RWPE1 (cell line): Measurements from ENCODE around the gene OR10H5.
"Not testable (repeated sequence)": the region's sequence is repeated elsewhere in the genome, so short reads cannot be mapped to it uniquely, and the experiment has no call there.

Source experiments
- CTCF ChIA-PET: fragments of 350-600 bp; sonication (Branson Sonifier 250); formaldehyde crosslinking; extraction: SDS; loops from one replicate; lab custom pipeline; 2021; lab: Yijun Ruan, JAX
- POLR2A ChIA-PET: fragments of 400-600 bp; formaldehyde crosslinking; extraction: SDS; loops from one replicate; lab custom pipeline; 2020; ENCODE audit warnings: antibody characterized with exemption; ENCODE audit not compliant: low non-redundant PET; lab: Yijun Ruan, JAX
- DNase-seq: peaks from one replicate; pipeline ENCODE4 v3.0.0; 2012; ENCODE audit warnings: low spot score
- H3K27ac ChIP-seq: fragments of 450-650 bp; 2 replicates; pipeline ENCODE4 v1.5.1; 2017
- CTCF ChIP-seq: fragments of 450-650 bp; conservative IDR thresholded peaks from 2 replicates; pipeline ENCODE4 v1.5.1; 2017; ENCODE audit warnings: low read depth, mild to moderate bottlenecking

The OR10H5 gene

DNA sequence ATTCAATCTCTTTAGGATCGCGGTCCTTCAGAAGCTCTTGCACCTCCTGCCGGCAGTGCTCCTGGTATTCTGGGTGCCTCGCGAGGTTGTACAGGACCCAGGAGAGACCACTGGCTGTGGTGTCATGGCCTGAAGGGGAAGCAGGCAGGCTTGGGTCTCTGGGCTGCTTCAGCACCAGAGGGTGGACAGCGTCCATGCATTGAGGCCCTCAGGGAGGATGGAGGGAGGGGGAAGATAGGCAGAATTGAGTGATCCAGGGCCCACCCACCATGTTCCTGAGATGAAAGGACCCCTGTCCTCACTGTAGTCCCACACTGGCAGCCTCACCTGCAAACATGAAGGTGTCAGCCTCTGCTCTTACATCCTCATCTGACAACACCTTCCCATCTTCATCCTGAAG lies 17.9 kb upstream of the OR10H5 start:
- no peak for DNase-seq
- CTCF ChIA-PET = interaction anchor here (0.7 kb wide), 1 partner anchor 88 kb away, joined by 3 read pairs; no protein-coding TSS in a partner anchor
- POLR2A ChIA-PET = no interaction called here
- no peak overlapping the region for H3K27ac ChIP-seq
- TF ChIP-seq CTCF = no peak

DNA sequence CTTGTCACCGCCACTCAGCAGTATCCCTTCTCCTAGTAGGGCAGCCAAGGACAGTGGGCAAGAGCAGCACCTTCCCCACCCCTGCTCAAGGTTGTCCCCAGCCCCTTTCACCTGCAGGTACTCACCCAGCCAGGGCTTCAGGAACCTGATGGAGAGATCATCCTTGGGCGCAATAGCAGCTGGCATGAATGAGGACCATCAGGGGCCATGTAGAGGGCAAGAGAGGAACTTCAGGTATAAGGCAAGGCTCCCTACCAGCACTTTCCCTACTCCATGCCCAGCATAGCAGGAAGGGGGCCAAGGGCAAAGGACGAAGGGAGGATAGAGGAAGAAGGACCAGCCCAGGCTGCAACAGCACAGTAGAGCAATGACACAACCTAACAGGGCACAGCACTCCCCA lies 13.3 kb upstream of the OR10H5 start:
- DNase-seq, H3K27ac ChIP-seq, POLR2A ChIA-PET, CTCF ChIA-PET: not testable (repeated sequence)

GRCh38 chr19:15775249-15775648 lies 12.2 kb upstream of the OR10H5 start:
- CTCF ChIA-PET = no interaction called here
- DNase-seq = no peak
- no peak for TF ChIP-seq CTCF
- no peak overlapping the region for H3K27ac ChIP-seq
- POLR2A ChIA-PET = no interaction called here

- no peak for TF ChIP-seq CTCF
- CTCF ChIA-PET = no interaction called here
- no peak for DNase-seq
- POLR2A ChIA-PET = no interaction called here
- H3K27ac ChIP-seq = no peak overlapping the region
Measured at GRCh38 chr19:15776264-15776663, 11.2 kb upstream of the OR10H5 start.

DNA sequence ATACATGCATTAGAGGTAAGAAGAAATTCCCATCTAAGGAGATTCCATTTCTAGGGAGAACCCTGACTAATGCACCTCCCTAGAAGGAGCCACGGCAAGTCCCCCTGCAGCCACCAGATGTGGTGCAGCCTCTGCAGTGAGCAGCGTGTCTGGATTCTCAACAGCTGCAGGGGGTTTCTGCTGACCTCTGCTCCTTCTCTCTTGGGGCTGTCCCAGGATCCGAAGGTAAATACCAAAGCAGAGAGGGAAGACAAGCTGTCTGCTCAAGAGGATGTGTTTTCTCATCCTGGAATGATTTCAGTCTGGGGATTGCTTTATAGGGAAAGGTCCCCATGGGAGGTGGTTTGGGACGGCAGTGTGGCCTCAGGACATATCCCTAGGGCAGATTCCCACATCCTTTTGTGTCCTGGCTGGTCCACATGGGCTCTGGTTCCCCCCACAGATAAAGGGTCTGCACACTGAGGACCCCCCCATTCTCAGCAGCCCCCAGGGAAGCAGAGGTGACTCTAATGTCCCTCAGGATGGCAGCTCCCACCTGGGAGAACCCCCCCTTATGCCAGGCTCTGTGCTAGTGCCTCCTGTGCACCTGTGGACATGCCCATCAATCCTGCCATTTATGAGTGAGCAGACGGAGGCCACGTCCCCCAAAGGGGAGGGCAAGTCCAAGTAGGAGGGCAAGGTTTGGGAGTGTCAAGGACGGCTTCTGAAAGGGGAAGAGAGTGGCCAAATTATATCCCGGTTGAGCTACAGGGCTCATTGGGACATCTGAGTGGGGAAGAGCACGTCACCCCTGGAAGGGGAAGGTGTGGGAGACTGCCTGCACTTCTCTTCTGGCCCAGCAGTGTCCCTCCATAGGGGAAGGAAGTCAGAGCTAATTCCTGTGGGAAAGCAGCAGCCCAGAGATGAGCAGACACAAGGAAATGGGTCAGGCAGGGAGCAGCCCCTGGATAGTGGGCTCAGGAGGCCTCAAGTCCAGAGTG lies 10.2 kb upstream of the OR10H5 start:
- H3K27ac ChIP-seq = no peak overlapping the region
- no peak for TF ChIP-seq CTCF
- no peak for DNase-seq
- ChIA-PET CTCF (no interaction called here), POLR2A (no interaction called here)

DNA sequence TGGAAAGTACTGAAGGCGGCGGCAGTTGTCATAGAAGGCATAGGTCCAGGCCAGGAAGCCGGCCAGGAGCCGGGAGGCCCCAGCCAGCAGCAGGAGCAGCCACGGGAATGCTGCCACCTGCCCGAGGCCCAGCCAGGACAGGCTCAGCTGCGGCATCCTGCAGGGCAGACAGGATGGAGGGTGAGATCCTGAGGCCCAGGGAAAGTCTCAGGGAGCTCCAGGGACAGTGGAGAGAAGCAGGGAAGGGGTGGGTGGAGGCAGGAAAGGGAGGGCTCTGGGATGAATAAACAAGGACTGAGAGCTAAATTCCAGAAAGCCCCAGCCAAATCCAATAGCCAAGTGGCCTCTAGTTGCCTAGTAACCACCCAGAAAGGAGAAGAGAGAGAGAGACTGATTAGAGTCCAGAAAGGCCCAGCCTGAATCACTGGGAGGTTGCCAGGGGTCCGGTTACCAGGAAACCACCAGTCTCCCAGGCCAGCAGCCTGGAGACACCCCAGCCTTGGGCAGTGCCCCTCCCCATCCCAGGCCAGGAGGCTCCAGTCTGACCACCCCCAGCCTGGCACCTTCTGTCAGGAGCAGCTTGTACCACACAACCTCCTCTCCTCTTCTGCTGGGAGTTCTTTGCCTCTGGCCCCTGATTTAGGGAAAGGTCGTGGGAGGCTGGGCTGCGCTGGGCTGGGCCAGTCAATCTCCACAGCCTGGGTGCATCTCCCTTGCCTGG lies 7.5 kb upstream of the OR10H5 start:
- DNase-seq = peak; percentile 20
- no peak for TF ChIP-seq CTCF
- ChIA-PET POLR2A (interaction anchor here (0.6 kb wide), 2 partner anchors 31 to 325 kb away, joined by 3 to 5 read pairs; no protein-coding TSS in a partner anchor), CTCF (interaction anchor here (1.0 kb wide), 1 partner anchor 150 kb away, joined by 4 read pairs; no protein-coding TSS in a partner anchor)
- H3K27ac ChIP-seq = peak overlapping the region; percentile 66
